WTC11 (cell line): ENCODE measurements around the gene PSMC3. TPM values are rescaled to one million over a fixed set of nuclear protein-coding genes. Genes with fewer than 3 reads are reported as not detected.

Experiments used
- ATAC-seq: fragments of 200-7000 bp; cut with Tn5 transposase; 2 replicates; pipeline ENCODE4 v1.10.0; 2021; ENCODE audit warnings: mild to moderate bottlenecking, moderate library complexity
- CTCF ChIA-PET: fragments of 300-600 bp; sonication (Branson Sonifier 250); formaldehyde crosslinking; loops from one replicate; lab custom pipeline; 2021; ENCODE audit warnings: antibody characterized with exemption; lab: Charles Lee
- POLR2A ChIA-PET: fragments of 350-600 bp; sonication (Branson Sonifier 250); formaldehyde crosslinking; loops from one replicate; lab custom pipeline; 2021; ENCODE audit warnings: antibody characterized with exemption; lab: Charles Lee
- DNase-seq: peaks from one replicate; pipeline ENCODE4 v3.0.0; 2021; ENCODE audit warnings: low spot score
- H3K27ac Mint-ChIP-seq: 2 replicates; pipeline ENCODE4 v1.8.0; 2021; ENCODE audit warnings: mixed read lengths
- H3K27me3 Mint-ChIP-seq: 2 replicates; pipeline ENCODE4 v1.8.0; 2021; ENCODE audit warnings: low read depth, mild to moderate bottlenecking, moderate library complexity, mixed read lengths
- H3K36me3 Mint-ChIP-seq: 2 replicates; pipeline ENCODE4 v1.8.0; 2021; ENCODE audit warnings: mixed read lengths
- H3K4me1 Mint-ChIP-seq: 2 replicates; pipeline ENCODE4 v1.8.0; 2022; ENCODE audit warnings: mixed read lengths
- H3K4me3 Mint-ChIP-seq: 2 replicates; pipeline ENCODE4 v1.8.0; 2021; ENCODE audit warnings: mild to moderate bottlenecking, moderate library complexity, mixed read lengths
- H3K9me3 Mint-ChIP-seq: 2 replicates; pipeline ENCODE4 v1.8.0; 2021; ENCODE audit warnings: mixed read lengths
- CBFB ChIP-seq: sonication (generic); formaldehyde crosslinking; IDR thresholded peaks from 2 replicates; pipeline ENCODE4 v1.8.1; 2022; ENCODE audit warnings: mild to moderate bottlenecking, low read depth, missing genetic modification reagents
- CREM ChIP-seq: sonication (generic); formaldehyde crosslinking; IDR thresholded peaks from 2 replicates; pipeline ENCODE4 v1.8.1; 2022; ENCODE audit warnings: mild to moderate bottlenecking, missing genetic modification reagents, moderate library complexity
- CTCF ChIP-seq: fragments of 200-600 bp; IDR thresholded peaks from 2 replicates; pipeline ENCODE4 v1.8.0; 2022; ENCODE audit warnings: antibody characterized with exemption
- FOXP1 ChIP-seq: sonication (generic); formaldehyde crosslinking; IDR thresholded peaks from 2 replicates; pipeline ENCODE4 v1.8.0; 2022; ENCODE audit warnings: missing genetic modification reagents, mild to moderate bottlenecking, moderate library complexity, borderline replicate concordance
- GABPB1 ChIP-seq: sonication (generic); formaldehyde crosslinking; IDR thresholded peaks from 2 replicates; pipeline ENCODE4 v1.8.1; 2023; ENCODE audit warnings: mild to moderate bottlenecking, missing genetic modification reagents
- HMGA2 ChIP-seq: fragments of 250-450 bp; sonication (Bioruptor Pico); IDR thresholded peaks from 2 replicates; pipeline ENCODE4 v1.4.0; 2021; ENCODE audit warnings: mild to moderate bottlenecking, moderate library complexity
- JUN ChIP-seq: sonication (generic); formaldehyde crosslinking; IDR thresholded peaks from 2 replicates; pipeline ENCODE4 v1.8.0; 2023; ENCODE audit warnings: mild to moderate bottlenecking, missing genetic modification reagents
- KAT7 ChIP-seq: sonication (generic); formaldehyde crosslinking; IDR thresholded peaks from 2 replicates; pipeline ENCODE4 v1.8.1; 2023; ENCODE audit warnings: missing genetic modification reagents, mild to moderate bottlenecking, borderline replicate concordance
- NFATC4 ChIP-seq: fragments of 250-450 bp; sonication (Bioruptor Pico); IDR thresholded peaks from 2 replicates; pipeline ENCODE4 v1.9.0; 2021; ENCODE audit warnings: mild to moderate bottlenecking
- NR1H2 ChIP-seq: sonication (generic); formaldehyde crosslinking; IDR thresholded peaks from 2 replicates; pipeline ENCODE4 v1.9.0; 2021; ENCODE audit warnings: mild to moderate bottlenecking, moderate library complexity, missing genetic modification reagents
- NR2C2 ChIP-seq: sonication (generic); formaldehyde crosslinking; IDR thresholded peaks from 2 replicates; pipeline ENCODE4 v1.8.0; 2022; ENCODE audit warnings: mild to moderate bottlenecking, missing genetic modification reagents
- PREB ChIP-seq: sonication (generic); formaldehyde crosslinking; IDR thresholded peaks from 2 replicates; pipeline ENCODE4 v1.8.1; 2022; ENCODE audit warnings: mild to moderate bottlenecking, missing genetic modification reagents, moderate library complexity, borderline replicate concordance
- SMAD3 ChIP-seq: sonication (generic); formaldehyde crosslinking; IDR thresholded peaks from 2 replicates; pipeline ENCODE4 v1.8.0; 2022; ENCODE audit warnings: missing genetic modification reagents, mild to moderate bottlenecking, borderline replicate concordance
- SMAD4 ChIP-seq: sonication (generic); formaldehyde crosslinking; IDR thresholded peaks from 2 replicates; pipeline ENCODE4 v1.8.0; 2022; ENCODE audit warnings: mild to moderate bottlenecking, missing genetic modification reagents
- TCF7 ChIP-seq: sonication (generic); formaldehyde crosslinking; IDR thresholded peaks from 2 replicates; pipeline ENCODE4 v1.8.0; 2022; ENCODE audit warnings: mild to moderate bottlenecking, low read depth, missing genetic modification reagents, moderate library complexity
- TEAD4 ChIP-seq: sonication (generic); formaldehyde crosslinking; IDR thresholded peaks from 2 replicates; pipeline ENCODE4 v1.8.0; 2022; ENCODE audit warnings: mild to moderate bottlenecking, missing genetic modification reagents
- TP53 ChIP-seq: sonication (generic); formaldehyde crosslinking; IDR thresholded peaks from 2 replicates; pipeline ENCODE4 v1.8.1; 2023; ENCODE audit warnings: mild to moderate bottlenecking, missing genetic modification reagents
- USF1 ChIP-seq: sonication (generic); formaldehyde crosslinking; IDR thresholded peaks from 2 replicates; pipeline ENCODE4 v1.8.0; 2022; ENCODE audit warnings: mild to moderate bottlenecking, missing genetic modification reagents
- USF2 ChIP-seq: sonication (generic); formaldehyde crosslinking; IDR thresholded peaks from 2 replicates; pipeline ENCODE4 v1.8.1; 2023; ENCODE audit warnings: mild to moderate bottlenecking, missing genetic modification reagents, moderate library complexity
- ZNF232 ChIP-seq: sonication (generic); formaldehyde crosslinking; IDR thresholded peaks from 2 replicates; pipeline ENCODE4 v1.8.0; 2022; ENCODE audit warnings: mild to moderate bottlenecking, missing genetic modification reagents
- total RNA-seq: library from RNA; stranded (reverse); gene quantifications from 3 replicates; pipeline ENCODE4 v1.2.3, GENCODE V29; 2021
- TF ChIP-seq, protein P1 (sequence below): fragments of 250-450 bp; sonication (Bioruptor Pico); IDR thresholded peaks from 2 replicates; pipeline ENCODE4 v1.9.0; 2021; ENCODE audit warnings: moderate library complexity, mild to moderate bottlenecking, inconsistent platforms, borderline replicate concordance
- TF ChIP-seq, protein P2 (sequence below): sonication (generic); formaldehyde crosslinking; IDR thresholded peaks from 2 replicates; pipeline ENCODE4 v1.8.1; 2023; ENCODE audit warnings: mild to moderate bottlenecking, missing genetic modification reagents, moderate library complexity
- TF ChIP-seq, protein P3 (sequence below): sonication (generic); formaldehyde crosslinking; IDR thresholded peaks from 2 replicates; pipeline ENCODE4 v1.8.0; 2023; ENCODE audit warnings: mild to moderate bottlenecking, missing genetic modification reagents
- TF ChIP-seq, protein P4 (sequence below): sonication (generic); formaldehyde crosslinking; IDR thresholded peaks from 2 replicates; pipeline ENCODE4 v1.8.1; 2022; ENCODE audit warnings: low read depth, missing genetic modification reagents, borderline replicate concordance

PSMC3 gene
- total RNA-seq, 1 experiment from 2014 or later: 162 TPM

DNA sequence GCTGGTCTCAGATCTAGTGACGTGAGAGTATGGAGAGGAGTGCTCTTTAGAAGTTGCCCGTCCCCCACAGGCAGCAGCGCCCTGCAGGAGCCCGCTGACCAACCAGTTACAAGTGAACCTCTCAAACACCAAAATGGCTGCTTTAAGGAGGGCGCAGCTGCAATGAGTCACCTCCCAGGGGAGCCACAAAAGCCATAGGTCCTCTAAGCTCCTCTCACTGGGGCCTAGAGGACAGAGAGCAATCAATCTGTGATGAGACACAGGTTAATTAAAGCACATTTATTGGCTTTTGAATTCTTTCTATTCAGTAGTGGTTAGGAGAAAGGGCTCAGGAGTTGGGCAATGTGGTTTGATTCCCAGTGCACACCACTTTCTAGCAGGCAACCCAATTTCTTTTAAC lies 38.2 kb upstream of the PSMC3 start (continued):
- TF ChIP-seq USF2 (no peak), TP53 (CRISPR knock-in tag) (no peak), SMAD3 (CRISPR knock-in tag) (no peak), NR1H2 (no peak), SMAD4 (no peak), CTCF (no peak), HMGA2 (CRISPR knock-in tag) (no peak), CREM (no peak)
- TF ChIP-seq, protein P1, sequence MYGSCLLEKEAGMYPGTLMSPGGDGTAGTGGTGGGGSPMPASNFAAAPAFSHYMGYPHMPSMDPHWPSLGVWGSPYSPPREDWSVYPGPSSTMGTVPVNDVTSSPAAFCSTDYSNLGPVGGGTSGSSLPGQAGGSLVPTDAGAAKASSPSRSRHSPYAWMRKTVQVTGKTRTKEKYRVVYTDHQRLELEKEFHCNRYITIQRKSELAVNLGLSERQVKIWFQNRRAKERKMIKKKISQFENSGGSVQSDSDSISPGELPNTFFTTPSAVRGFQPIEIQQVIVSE (CRISPR knock-in tag): no peak
- TF ChIP-seq, protein P2, sequence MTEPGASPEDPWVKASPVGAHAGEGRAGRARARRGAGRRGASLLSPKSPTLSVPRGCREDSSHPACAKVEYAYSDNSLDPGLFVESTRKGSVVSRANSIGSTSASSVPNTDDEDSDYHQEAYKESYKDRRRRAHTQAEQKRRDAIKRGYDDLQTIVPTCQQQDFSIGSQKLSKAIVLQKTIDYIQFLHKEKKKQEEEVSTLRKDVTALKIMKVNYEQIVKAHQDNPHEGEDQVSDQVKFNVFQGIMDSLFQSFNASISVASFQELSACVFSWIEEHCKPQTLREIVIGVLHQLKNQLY (CRISPR knock-in tag): no peak
- TF ChIP-seq, all 79 proteins: peak for 0

DNA sequence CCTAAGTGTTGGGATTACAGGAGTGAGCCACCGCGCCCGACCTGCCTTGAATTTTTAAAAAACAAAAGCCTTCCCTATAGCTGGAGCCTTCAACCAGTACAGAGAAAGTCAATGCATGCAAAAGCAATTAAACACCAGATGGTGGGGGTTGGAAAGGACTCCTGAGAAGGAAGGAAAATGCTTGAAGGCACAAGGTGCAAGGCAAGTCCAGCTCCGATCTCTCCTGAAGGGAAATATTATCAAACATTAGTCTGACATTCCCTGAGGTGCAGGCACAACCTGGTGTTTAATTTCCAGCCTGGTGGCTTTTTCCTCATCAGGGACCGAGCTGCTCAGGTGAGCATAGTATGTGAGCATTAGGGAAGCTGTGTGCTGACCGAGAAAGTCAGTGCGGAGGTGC lies 35.6 kb upstream of the PSMC3 start:
- ChIA-PET POLR2A (no interaction called here), CTCF (no interaction called here)
- peaks cover 22% of the 10 kb centered on the region for H3K4me1 Mint-ChIP-seq
- DNase-seq (no peak), ATAC-seq (no peak)
- no peak for TF ChIP-seq USF1
- no peak for TF ChIP-seq TEAD4 (CRISPR knock-in tag)
- no peak for TF ChIP-seq CREM
- TF ChIP-seq NR2C2 (CRISPR knock-in tag): no peak
- no peak for TF ChIP-seq KAT7
- no peak for TF ChIP-seq FOXP1 (CRISPR knock-in tag)
- no peak for TF ChIP-seq SMAD4
- TF ChIP-seq PREB (CRISPR knock-in tag): no peak
- no peak for TF ChIP-seq JUN (CRISPR knock-in tag)
- H3K9me3 Mint-ChIP-seq: no peaks in the 10 kb centered on the region
- H3K27ac Mint-ChIP-seq: peak overlapping the region; percentile 93
- H3K4me3 Mint-ChIP-seq: no peak overlapping the region
- peaks cover 6% of the 10 kb centered on the region; the same call in 1 of the 2 replicates for H3K36me3 Mint-ChIP-seq
- no peaks in the 10 kb centered on the region for H3K27me3 Mint-ChIP-seq

DNA sequence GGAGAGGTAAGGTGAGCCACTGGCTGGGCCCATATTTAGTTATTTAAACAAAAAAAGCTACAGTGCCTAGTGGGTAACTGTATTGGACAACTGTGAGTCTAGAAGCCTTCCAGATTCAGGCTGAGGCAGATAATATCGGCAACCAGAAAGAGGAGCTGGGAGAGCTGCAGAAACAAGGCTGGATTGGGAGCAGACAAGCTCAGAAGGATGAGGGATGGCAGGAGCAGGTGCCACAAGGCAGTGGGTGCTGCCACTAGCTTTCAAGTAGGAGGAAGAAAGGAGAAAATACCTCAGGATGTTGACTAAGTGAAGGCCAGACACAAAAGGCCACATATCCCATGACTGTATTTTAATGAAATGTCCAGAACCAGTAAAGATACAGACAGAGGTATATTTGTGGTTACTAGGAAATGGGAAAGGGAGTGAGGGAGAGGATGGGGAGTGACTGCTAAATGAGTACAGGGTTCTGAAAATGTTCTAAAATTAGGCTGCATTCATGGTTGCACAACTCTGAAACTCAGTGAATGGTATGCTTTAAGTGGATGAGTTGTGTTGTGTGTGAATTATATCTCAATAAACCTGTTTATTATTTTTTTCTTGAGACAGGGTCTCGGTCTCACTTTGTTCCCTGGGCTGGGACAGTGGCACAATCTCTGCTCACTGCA lies 34.5 kb upstream of the PSMC3 start:
- peak overlapping the region; percentile 90; the same call in 1 of the 2 replicates for H3K27ac Mint-ChIP-seq
- no peak overlapping the region for H3K4me3 Mint-ChIP-seq
- no peak for DNase-seq
- ChIA-PET CTCF (interaction anchor here (0.6 kb wide), 1 partner anchor 56 kb away, joined by 6 read pairs; no protein-coding TSS in a partner anchor), POLR2A (no interaction called here)
- peaks cover 6% of the 10 kb centered on the region; the same call in 1 of the 2 replicates for H3K36me3 Mint-ChIP-seq
- H3K9me3 Mint-ChIP-seq: no peaks in the 10 kb centered on the region
- no peak for ATAC-seq
- H3K27me3 Mint-ChIP-seq: no peaks in the 10 kb centered on the region
- no peak for TF ChIP-seq NFATC4 (CRISPR knock-in tag)
- no peak for TF ChIP-seq CBFB
- no peak for TF ChIP-seq ZNF232 (CRISPR knock-in tag)
- no peak for TF ChIP-seq GABPB1
- TF ChIP-seq SMAD3 (CRISPR knock-in tag): no peak
- TF ChIP-seq, protein P3, sequence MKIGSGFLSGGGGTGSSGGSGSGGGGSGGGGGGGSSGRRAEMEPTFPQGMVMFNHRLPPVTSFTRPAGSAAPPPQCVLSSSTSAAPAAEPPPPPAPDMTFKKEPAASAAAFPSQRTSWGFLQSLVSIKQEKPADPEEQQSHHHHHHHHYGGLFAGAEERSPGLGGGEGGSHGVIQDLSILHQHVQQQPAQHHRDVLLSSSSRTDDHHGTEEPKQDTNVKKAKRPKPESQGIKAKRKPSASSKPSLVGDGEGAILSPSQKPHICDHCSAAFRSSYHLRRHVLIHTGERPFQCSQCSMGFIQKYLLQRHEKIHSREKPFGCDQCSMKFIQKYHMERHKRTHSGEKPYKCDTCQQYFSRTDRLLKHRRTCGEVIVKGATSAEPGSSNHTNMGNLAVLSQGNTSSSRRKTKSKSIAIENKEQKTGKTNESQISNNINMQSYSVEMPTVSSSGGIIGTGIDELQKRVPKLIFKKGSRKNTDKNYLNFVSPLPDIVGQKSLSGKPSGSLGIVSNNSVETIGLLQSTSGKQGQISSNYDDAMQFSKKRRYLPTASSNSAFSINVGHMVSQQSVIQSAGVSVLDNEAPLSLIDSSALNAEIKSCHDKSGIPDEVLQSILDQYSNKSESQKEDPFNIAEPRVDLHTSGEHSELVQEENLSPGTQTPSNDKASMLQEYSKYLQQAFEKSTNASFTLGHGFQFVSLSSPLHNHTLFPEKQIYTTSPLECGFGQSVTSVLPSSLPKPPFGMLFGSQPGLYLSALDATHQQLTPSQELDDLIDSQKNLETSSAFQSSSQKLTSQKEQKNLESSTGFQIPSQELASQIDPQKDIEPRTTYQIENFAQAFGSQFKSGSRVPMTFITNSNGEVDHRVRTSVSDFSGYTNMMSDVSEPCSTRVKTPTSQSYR (CRISPR knock-in tag): no peak
- TF ChIP-seq TCF7 (CRISPR knock-in tag): no peak
- TF ChIP-seq, protein P4, sequence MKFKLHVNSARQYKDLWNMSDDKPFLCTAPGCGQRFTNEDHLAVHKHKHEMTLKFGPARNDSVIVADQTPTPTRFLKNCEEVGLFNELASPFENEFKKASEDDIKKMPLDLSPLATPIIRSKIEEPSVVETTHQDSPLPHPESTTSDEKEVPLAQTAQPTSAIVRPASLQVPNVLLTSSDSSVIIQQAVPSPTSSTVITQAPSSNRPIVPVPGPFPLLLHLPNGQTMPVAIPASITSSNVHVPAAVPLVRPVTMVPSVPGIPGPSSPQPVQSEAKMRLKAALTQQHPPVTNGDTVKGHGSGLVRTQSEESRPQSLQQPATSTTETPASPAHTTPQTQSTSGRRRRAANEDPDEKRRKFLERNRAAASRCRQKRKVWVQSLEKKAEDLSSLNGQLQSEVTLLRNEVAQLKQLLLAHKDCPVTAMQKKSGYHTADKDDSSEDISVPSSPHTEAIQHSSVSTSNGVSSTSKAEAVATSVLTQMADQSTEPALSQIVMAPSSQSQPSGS (CRISPR knock-in tag): no peak
- no peak for TF ChIP-seq JUN (CRISPR knock-in tag)
- peaks cover 14% of the 10 kb centered on the region for H3K4me1 Mint-ChIP-seq
